GM12878 (cell line): ENCODE data around the gene HMOX2. TPM values are rescaled to one million over a fixed set of nuclear protein-coding genes. Genes with fewer than 3 reads are reported as not detected.

Experiments
- BCL11A ChIP-seq: IDR thresholded peaks from 2 replicates; pipeline ENCODE4 v1.6.1; 2011; ENCODE audit warnings: low read depth, low read length
- BHLHE40 ChIP-seq, 2 experiments: fragments of 450-650 bp in 1 of 2; IDR thresholded peaks; 2 replicates each; pipeline ENCODE4 v1.6.1; 2011 to 2017; ENCODE audit warnings: low read depth in 2 of 2, borderline replicate concordance in 1 of 2, improper control_type of control experiment in 1 of 2, low read length in 1 of 2, mild to moderate bottlenecking in 1 of 2
- CBX3 ChIP-seq: fragments of 200-600 bp; sonication (generic); IDR thresholded peaks from 2 replicates; pipeline ENCODE4 v1.6.1; 2016; ENCODE audit warnings: low read depth, borderline replicate concordance
- CEBPZ ChIP-seq: fragments of 150-350 bp; IDR thresholded peaks from 2 replicates; pipeline ENCODE4 v1.6.1; 2016; ENCODE audit warnings: low read depth, low read length
- E2F8 ChIP-seq: fragments of 450-650 bp; IDR thresholded peaks from 2 replicates; pipeline ENCODE4 v1.6.1; 2018; ENCODE audit warnings: mild to moderate bottlenecking, low read depth, moderate library complexity; ENCODE audit not compliant: partially characterized antibody
- EGR1 ChIP-seq, 2 experiments: IDR thresholded peaks; 1 replicate in 1 of 2; 2 replicates in 1 of 2; pipeline ENCODE4 v1.6.1; 2011 to 2012; ENCODE audit warnings: low read depth in 2 of 2, low read length in 2 of 2, borderline replicate concordance in 1 of 2, mild to moderate bottlenecking in 1 of 2, moderate library complexity in 1 of 2
- EP300 ChIP-seq, 2 experiments: fragments of 150-350 bp in 1 of 2; IDR thresholded peaks; 2 replicates each; pipeline ENCODE4 v1.6.1; 2011 to 2012; ENCODE audit warnings: low read depth in 2 of 2, low read length in 2 of 2, borderline replicate concordance in 1 of 2, improper control_type of control experiment in 1 of 2, inconsistent platforms in 1 of 2; ENCODE audit not compliant: control insufficient read depth in 1 of 2
- ETV6 ChIP-seq, 2 experiments: fragments of 450-650 bp in 1 of 2; IDR thresholded peaks in 1 of 2; conservative IDR thresholded peaks in 1 of 2; 2 replicates each; pipeline ENCODE4 v1.6.1; 2014; ENCODE audit warnings: antibody characterized with exemption in 1 of 2, borderline replicate concordance in 1 of 2, low read depth in 1 of 2, mild to moderate bottlenecking in 1 of 2, moderate library complexity in 1 of 2
- RFX5 ChIP-seq: IDR thresholded peaks from 2 replicates; pipeline ENCODE4 v1.6.1; 2011; ENCODE audit warnings: low read depth, low read length, improper control_type of control experiment
- SMAD1 ChIP-seq: fragments of 450-650 bp; IDR thresholded peaks from 2 replicates; pipeline ENCODE4 v1.6.1; 2018; ENCODE audit warnings: mild to moderate bottlenecking, low read depth; ENCODE audit not compliant: partially characterized antibody
- TCF12 ChIP-seq: IDR thresholded peaks from 2 replicates; pipeline ENCODE4 v1.6.1; 2011; ENCODE audit warnings: low read depth, mild to moderate bottlenecking, low read length
- ZBTB33 ChIP-seq: fragments of 450-650 bp; IDR thresholded peaks from 2 replicates; pipeline ENCODE4 v1.6.1; 2017; ENCODE audit warnings: mild to moderate bottlenecking
- ZZZ3 ChIP-seq: IDR thresholded peaks from 2 replicates; pipeline ENCODE4 v1.6.1; 2011; ENCODE audit warnings: low read depth; ENCODE audit not compliant: control insufficient read depth, insufficient read length
- polyA plus RNA-seq, 11 experiments: library from polyadenylated mRNA; depleted of rRNA in 4 of 11; unstranded in 6 of 11; stranded (reverse) in 5 of 11; fragments of >200 nt; fragmentation: Nextera tagmentation in 4 of 11; fragmentation: Illumina TruSeq in 1 of 11; extraction: Ambion mirVana in 4 of 11; extraction: Trizol in 1 of 11; gene quantifications; 1 replicate in 1 of 11; 2 replicates in 10 of 11; pipeline versions ENCODE4 v1.2.1 to v1.2.3, GENCODE V29; 2011 to 2016; ENCODE audit warnings: inconsistent platforms in 2 of 11, missing spikeins in 2 of 11, low read depth in 1 of 11
- total RNA-seq, 4 experiments: library from RNA; depleted of rRNA in 3 of 4; stranded (reverse); fragments of >200 nt in 3 of 4; fragmentation: Illumina TruSeq in 1 of 4; extraction: Trizol in 1 of 4; gene quantifications; 2 replicates each; pipeline versions ENCODE4 v1.2.1 to v1.2.3, GENCODE V29; 2013 to 2021

HMOX2 gene
- total and polyA plus RNA-seq, 10 of the 15 experiments (the other 5 are each of a cell fraction or from before 2014, with no cell fraction given), result 26.4 to 111 (median 57.8) TPM

- TF ChIP-seq EP300 (IDR thresholded peaks at IDR 0.05; ENCODE audit: borderline replicate concordance in 1 of 2, control insufficient read depth in 1 of 2, low read depth in 2 of 2, low read length in 2 of 2) (no peak), ZBTB33 (no peak), SMAD1 (no peak), CEBPZ (no peak), EGR1 (IDR thresholded peaks at IDR 0.05; ENCODE audit: borderline replicate concordance in 1 of 2, low read depth in 2 of 2, low read length in 2 of 2) (no peak), CBX3 (no peak), E2F8 (no peak), ZZZ3 (no peak), TCF12 (no peak), ETV6 (conservative IDR thresholded peaks at IDR 0.05 in 1 of 2, IDR thresholded peaks at IDR 0.05 in 1 of 2; ENCODE audit: borderline replicate concordance in 1 of 2, low read depth in 1 of 2) (no peak), RFX5 (no peak), BCL11A (no peak), BHLHE40 (IDR thresholded peaks at IDR 0.05; ENCODE audit: borderline replicate concordance in 1 of 2, low read depth in 2 of 2, low read length in 1 of 2) (no peak)
Observed at GRCh38 chr16:4548124-4548523, 71.9 kb downstream of the HMOX2 start (continued).
